ENCODE results near the gene ZNF366.

Gene ZNF366

DNA sequence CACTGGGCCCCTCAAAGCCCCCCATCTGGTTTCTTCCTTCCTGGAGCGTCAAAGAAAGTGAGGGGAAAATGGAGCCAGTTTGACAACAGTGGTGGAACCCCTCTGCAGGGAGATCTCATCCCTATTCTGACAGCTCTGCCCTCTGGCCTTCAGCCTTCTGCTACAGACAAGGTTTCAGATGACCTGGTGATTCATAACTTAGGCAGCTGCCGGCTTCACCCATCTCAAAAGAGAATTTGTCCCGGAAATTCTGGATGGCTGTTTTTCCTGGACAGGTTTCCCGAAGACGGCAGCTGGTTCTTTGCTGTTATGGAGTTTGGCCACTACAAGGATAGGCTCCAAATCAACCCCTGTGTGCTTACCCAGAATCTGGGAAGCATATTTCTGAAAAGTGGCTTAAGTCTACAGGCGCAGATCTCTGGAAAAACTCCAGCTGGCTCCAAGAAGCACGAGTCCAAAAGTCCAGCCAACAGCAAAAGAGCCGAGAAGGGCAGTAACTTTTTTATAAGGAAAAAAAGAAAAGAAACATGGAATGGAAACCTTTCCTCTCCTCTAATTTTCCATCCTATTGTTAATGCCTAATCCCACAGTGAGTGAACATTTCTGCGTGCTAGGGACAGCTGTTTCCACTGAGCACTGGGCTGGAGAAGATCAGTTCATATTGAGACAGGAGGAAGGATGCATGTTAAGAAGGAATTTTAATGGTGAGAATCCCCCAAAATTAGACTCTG lies 54.5 kb downstream of the ZNF366 start:
- TF ChIP-seq, protein P1, sequence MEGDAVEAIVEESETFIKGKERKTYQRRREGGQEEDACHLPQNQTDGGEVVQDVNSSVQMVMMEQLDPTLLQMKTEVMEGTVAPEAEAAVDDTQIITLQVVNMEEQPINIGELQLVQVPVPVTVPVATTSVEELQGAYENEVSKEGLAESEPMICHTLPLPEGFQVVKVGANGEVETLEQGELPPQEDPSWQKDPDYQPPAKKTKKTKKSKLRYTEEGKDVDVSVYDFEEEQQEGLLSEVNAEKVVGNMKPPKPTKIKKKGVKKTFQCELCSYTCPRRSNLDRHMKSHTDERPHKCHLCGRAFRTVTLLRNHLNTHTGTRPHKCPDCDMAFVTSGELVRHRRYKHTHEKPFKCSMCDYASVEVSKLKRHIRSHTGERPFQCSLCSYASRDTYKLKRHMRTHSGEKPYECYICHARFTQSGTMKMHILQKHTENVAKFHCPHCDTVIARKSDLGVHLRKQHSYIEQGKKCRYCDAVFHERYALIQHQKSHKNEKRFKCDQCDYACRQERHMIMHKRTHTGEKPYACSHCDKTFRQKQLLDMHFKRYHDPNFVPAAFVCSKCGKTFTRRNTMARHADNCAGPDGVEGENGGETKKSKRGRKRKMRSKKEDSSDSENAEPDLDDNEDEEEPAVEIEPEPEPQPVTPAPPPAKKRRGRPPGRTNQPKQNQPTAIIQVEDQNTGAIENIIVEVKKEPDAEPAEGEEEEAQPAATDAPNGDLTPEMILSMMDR (IDR thresholded peaks at IDR 0.05; ENCODE audit: low read depth, low read length) = no peak
- no peak overlapping the region for H3K4me3 ChIP-seq (ENCODE audit: low read depth, low read length)

DNA sequence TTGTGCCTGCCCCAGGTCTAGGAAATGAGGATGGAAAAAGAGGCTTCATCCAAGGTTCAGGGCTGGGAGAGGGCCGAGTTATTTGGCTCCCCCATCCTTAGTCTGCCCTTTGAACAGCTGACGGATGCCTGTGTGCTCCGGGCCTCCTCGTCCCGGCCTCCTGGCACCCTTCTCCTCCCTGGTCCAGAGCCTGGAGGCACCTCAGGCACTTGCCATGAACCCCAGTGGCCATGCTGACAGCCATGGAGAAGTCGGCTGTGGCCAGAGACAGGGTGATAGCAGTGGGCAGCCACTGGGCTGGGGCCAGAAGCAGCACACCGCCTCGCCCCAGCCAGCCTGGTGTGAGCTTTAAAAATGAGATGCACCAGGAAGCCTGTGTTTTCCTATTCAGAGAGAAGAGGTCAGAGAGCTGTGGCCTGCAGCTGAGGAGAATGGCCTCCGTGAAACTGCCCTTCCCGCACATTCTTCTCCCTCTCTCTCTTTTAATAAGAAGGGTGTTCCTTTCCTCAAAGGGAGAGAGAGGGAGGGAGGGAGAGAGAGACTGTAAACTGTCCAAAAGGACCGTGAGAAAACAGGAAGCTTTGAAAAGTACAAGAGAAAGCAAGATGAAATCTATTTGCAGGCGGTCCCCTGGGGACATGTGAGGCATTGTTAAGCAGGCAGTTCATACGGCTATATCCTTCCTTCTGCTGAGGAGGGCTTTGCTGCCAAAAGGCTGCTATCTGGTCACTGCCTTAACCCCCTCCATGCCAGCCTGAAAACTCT lies 55.3 kb downstream of the ZNF366 start:
- TF ChIP-seq, protein P1 (IDR thresholded peaks at IDR 0.05; ENCODE audit: low read depth, low read length) = no peak
- H3K4me3 ChIP-seq (ENCODE audit: low read depth, low read length) = no peak overlapping the region

DNA sequence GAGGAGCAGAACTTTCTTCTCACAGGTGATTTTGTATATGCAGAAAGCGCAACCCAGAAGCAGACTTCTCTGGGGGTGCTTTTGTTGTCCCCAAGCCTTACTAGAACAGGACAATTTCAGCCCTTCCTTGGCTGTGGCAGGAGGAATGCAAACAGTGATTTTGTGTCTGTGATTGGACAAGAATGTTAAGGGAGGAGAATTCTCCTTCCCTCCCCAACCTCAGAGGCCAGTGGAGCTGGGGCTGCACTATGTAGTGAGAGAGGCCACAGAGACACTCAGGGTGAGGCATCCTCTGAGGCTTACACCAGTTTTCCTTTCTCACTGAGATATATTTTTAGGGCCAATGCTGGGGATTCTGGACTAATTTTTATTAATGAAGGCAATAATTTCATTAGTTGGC lies 58.8 kb downstream of the ZNF366 start:
- TF ChIP-seq, protein P1 (IDR thresholded peaks at IDR 0.05; ENCODE audit: low read depth, low read length) = no peak
- H3K4me3 ChIP-seq (ENCODE audit: low read depth, low read length) = no peak overlapping the region

DNA sequence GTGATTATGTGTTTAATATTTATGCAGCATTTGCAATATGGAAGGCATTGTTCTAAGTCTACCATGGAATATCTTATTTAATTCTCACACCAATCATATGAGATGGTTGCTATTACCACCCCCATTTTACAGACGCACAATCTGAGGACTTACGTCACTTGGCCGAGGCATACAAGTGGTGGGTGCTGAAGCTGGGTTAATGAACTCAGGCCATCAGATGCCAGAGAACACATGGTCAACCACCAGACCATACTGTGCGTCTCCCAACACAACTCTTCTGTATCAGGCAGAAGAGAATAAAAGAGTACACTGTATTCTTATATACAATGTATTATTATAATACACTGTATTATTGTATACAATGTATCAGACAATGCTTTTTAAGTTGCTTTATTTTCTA lies 59.5 kb downstream of the ZNF366 start:
- TF ChIP-seq, protein P1 (IDR thresholded peaks at IDR 0.05; ENCODE audit: low read depth, low read length) = no peak
- no peak overlapping the region for H3K4me3 ChIP-seq (ENCODE audit: low read depth, low read length)

DNA sequence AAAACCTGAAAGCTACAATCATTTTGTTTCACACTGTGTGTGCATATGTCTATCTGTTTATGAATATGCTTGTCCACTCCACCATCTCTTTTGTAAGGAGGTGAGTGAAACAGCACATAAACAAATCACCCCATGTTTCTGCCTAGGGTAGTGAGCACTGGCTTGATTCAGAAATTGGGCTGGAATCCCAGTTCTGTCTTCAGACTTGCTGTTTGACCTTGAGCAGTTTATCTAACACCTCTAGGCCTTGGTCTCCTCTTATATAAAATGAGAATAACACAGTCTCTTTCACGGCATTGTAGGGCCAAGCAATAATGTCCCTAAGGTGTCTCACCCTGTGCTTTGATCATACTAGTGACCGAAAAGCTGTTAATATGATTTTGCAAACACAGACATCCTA lies 61.2 kb downstream of the ZNF366 start:
- TF ChIP-seq, protein P1 (IDR thresholded peaks at IDR 0.05; ENCODE audit: low read depth, low read length) = no peak
- H3K4me3 ChIP-seq (ENCODE audit: low read depth, low read length) = no peak overlapping the region

DNA sequence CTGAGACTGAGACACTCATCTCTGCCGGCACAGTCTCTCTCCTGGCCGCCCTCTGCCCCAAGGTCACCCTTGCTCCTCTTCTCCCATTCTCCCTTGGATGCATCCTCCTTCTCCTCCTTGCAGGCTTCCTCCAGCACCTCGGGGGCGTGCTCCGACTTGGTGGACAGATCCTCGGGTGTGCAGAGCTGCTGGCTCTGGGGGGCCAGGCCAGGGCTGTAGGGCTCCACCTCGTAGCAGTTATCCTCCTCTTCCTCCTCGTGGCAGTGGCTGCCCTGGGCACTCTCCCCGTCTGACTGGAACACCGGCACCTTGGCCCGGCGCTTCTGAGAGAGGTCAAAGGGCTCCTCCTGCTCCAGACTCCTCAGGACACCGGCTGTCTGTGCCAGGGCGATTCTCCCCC lies 63.3 kb downstream of the ZNF366 start:
- H3K4me3 ChIP-seq (ENCODE audit: low read depth, low read length) = no peak overlapping the region
- TF ChIP-seq, protein P1 (IDR thresholded peaks at IDR 0.05; ENCODE audit: low read depth, low read length) = no peak

Data from WI38 (cell line).